ENCODE results near the gene EEF1A2. TPM values are rescaled to one million over a fixed set of nuclear protein-coding genes. Genes with fewer than 3 reads are reported as not detected.
A peak's percentile ranks its signal among the peaks of the same experiment; 100 is the strongest.

The EEF1A2 gene
- polyA plus RNA-seq, 1 donor from 2014 or later: not detected

DNA sequence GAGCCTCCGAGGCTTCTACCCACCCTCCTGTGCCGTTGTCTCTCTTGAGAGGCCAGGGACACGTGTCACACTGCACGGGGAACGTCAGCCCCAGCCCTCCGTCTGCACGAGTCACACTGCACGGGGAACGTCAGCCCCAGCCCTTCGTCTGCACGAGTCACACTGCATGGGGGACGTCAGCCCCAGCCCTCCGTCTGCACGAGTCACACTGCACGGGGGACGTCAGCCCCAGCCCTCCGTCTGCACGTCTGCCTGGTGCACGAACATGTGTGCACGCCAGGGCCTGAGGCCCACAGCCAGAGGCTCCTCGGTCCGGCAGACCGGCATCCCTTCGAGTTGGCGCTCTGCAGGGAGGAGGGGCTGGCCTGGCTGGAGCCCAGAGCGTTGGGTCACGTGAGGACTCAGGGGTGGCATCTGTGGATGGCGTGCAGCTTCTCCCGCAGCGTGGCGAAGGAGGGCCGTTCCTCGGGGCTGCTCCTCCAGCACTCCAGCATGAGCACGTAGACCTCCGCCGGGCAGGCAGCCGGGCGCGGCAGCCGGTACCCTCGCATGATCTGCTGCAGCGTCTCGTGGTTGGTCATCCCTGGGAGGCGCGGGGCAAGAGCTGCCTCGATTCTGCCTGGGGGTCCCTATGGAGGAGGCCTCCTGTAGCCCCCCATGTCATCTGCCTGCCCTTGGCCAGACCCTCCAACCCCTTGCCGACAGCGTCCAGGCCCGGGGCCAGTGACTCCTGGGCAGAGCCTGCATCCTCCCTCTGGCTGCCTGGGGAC is 41.7 kb upstream of the EEF1A2 start:
- Mint-ChIP-seq H3K27ac (peak overlapping the region; percentile 53 to 77 (median 59)), H3K4me3 (no peak overlapping the region), H3K4me1 (peaks cover 4 to 22% (median 19%) of the 10 kb centered on the region in 3 donors), H3K27me3 (peaks cover 4% of the 10 kb centered on the region), H3K36me3 (peaks cover 3% of the 10 kb centered on the region), H3K9me3 (no peaks in the 10 kb centered on the region)

DNA sequence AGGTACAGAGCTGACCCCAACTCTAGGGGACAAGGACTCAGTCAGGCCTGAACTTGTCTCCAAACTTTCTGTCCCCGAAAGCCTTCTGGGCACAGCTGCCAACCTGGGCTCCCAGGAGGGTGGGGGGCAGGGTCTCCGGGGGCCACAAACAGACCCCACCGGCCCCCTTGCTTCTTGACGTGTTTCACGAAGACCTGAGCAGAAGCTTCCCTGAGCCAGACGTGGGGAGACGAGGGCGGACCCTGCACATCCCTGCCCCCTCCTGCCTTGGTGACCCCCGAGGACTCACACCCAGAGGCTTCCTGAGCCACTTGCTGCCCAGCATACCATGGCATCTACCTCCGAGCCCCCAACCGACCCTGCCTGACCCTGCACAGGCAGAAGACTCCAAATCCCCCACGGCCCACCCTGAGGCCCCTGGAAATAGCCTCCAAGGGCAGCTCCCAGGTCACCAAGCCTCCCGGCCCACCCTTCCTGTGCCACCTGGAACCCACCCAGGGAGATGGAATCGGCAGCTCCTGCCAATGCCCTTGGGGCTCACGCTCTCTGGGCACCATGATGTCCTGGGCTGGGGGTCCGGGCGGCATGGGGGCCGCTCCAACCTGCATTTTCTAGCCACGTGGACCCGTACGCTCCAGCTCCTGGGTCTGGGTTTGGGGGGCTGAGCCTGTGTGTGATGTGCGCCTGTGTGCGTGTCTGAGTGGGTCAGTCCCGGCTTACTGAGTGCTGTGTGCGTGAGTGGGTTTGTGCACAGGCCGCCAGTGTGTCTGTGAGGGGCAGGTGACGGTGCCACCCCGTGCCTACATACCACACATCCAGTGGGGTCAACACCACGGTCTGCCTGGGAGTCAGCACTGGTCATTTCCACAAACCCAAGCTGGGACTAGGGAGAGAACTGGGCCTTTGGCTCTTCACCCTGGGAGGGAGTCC is 40.8 kb upstream of the EEF1A2 start:
- Mint-ChIP-seq H3K4me1 (peaks cover 0 to 16% (median 14%) of the 10 kb centered on the region in 3 donors), H3K4me3 (no peak overlapping the region), H3K9me3 (no peaks in the 10 kb centered on the region), H3K27me3 (peaks cover 4% of the 10 kb centered on the region), H3K36me3 (peaks cover 4% of the 10 kb centered on the region), H3K27ac (peak overlapping the region in 2 of 3 donors; percentile 35 to 53)

DNA sequence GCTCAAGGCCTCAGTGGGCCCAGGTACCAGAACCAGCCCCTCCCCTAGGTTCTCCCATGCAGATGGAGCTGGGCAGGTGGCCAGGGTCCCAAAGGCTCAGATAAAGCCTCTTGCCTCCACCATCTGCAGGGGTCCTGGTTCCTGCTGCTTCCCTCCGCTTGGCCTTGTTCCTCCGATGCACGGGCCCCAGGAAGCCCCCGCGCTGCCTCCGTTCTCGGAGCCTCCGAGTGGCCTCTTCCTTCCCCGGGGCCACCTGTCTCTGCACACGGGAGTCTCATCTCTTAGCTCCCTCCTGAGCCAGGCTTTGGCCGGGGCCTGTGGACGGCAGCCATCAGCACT is 40.2 kb upstream of the EEF1A2 start:
- peaks cover 0 to 16% (median 11%) of the 10 kb centered on the region in 3 donors for H3K4me1 Mint-ChIP-seq
- H3K27ac Mint-ChIP-seq: peak overlapping the region in 2 of 3 donors; percentile 35 to 45
- no peak overlapping the region for H3K4me3 Mint-ChIP-seq
- peaks cover 4% of the 10 kb centered on the region for H3K27me3 Mint-ChIP-seq
- peaks cover 4% of the 10 kb centered on the region for H3K36me3 Mint-ChIP-seq
- no peaks in the 10 kb centered on the region for H3K9me3 Mint-ChIP-seq

DNA sequence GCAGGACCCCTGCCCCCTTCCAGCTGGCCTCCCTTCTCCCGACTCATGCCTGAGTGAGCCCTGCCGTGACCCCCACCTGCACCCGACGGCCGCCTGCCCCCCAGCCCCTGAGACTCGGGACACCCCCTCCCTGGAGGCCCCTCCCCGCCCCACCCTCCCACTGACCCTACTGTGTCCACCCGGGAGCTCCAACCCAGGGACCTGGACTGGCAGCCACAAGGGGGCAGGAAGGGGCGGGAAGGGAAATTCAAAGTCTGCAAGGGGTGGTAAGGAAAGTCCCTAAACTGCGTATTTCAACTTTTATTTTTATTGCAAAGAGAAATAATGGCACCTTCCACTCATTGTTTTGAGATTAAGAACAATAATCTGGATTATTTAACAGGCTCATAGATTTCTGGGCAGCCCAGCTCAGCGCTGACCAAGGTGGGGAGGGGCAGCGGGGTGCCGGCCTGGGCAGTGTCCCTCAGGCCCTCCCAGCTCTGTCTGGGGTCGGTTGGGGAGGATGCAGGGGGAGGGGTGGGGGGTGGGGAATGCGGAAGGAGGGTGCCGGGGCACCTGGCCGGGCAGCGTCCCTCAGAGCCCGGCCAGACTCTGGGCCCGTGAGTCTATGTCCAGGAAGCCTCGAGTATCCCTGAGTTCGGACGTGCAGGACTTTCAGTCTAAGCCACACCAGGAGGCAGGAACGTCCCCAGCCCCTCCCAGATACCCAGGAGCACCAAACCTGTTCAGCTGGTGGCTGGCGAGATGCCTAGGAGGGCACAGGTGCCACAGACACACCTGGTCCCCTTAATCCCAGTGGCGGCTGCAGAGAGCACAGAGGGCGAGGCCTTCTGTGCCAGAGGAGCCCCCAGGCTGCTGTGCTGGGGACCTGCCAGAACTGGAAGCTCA is 39.6 kb upstream of the EEF1A2 start:
- peak overlapping the region; percentile 58 to 92 (median 82) for H3K4me3 Mint-ChIP-seq
- H3K27ac Mint-ChIP-seq: peak overlapping the region; percentile 77 to 89 (median 80)
- H3K27me3 Mint-ChIP-seq: peaks cover 1% of the 10 kb centered on the region
- no peaks in the 10 kb centered on the region for H3K9me3 Mint-ChIP-seq
- peaks cover 1% of the 10 kb centered on the region for H3K36me3 Mint-ChIP-seq
- peaks cover 0 to 11% (median 7%) of the 10 kb centered on the region in 3 donors for H3K4me1 Mint-ChIP-seq

DNA sequence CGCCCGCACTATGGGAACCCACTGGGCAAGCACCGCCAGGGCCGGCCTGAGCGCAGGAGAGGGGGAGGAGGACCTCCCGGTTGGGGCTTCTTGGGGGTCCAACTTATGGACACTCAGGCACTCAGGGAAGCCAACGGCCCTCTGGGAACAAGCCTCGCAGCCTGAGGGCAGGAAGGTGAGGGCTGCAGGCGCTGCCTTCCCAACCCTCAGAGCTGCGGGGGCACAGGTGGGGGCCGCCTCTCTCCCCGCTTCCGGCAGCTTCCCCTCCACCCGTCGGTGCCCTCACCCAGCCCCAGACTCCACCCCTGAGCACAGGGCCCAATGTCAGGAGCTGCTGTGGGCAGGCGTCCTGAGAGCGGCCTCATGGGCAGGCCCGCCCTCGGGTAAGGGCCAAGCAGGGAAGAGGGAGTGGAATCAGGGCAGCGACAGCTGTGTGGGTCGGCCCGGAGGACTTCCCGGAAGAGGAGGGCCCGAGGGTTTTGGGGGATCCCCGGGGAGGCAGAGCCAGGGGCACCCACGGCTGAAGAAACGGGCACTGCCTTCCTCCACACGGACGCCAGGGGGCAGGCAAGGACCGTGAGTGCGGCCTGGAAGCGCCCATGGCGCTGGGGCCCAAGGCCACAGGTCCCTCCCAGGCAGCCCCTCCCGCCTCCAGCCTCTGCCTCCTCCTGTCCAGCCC is 38.8 kb upstream of the EEF1A2 start:
- Mint-ChIP-seq H3K27me3 (peaks cover under 1% of the 10 kb centered on the region), H3K4me1 (peaks cover 0 to 10% (median 7%) of the 10 kb centered on the region in 3 donors), H3K9me3 (no peaks in the 10 kb centered on the region), H3K27ac (peak overlapping the region; percentile 39 to 89 (median 77)), H3K4me3 (peak overlapping the region; percentile 58 to 92 (median 82)), H3K36me3 (peaks cover 1% of the 10 kb centered on the region)

DNA sequence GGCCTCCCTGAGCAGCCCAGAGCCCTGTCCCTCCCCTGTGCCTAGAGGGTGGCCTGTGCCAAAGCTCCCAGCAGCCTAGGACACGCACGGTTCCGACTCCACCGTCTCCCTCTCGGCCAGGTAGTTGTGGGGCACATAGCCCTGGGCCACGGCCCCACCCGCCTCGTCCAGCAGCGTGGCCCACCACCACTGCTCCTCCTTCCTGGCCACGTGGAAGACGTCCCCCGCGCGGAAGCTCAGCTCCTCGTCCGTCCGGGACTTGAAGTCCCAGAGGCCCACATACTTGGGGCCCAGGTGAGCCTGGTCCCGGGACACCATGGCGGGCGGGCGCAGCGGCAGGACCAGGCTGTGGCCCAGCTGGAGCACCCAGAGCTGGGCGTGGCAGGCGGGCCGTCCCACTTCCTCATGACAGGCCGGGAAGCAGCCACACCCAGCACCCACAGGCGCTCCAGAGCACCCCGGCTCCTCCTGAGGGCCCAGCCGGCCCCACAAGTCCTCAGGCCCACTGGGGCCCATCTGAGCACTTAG is 38.2 kb upstream of the EEF1A2 start, which contains the start of gene PTK6:
TSS of gene PTK6 (minus strand) at position 380 of the 528 bp plus-strand sequence. CDS start at position 318, 62 bp downstream.
- Mint-ChIP-seq H3K4me1 (peaks cover 2 to 7% (median 4%) of the 10 kb centered on the region in 3 donors), H3K36me3 (peaks cover 1% of the 10 kb centered on the region), H3K4me3 (peak within 1 kb of the TSS; percentile 58 to 92 (median 82)), H3K27me3 (no peaks in the 10 kb centered on the region), H3K9me3 (no peaks in the 10 kb centered on the region), H3K27ac (peak within 1 kb of the TSS; percentile 39 to 89 (median 77))

DNA sequence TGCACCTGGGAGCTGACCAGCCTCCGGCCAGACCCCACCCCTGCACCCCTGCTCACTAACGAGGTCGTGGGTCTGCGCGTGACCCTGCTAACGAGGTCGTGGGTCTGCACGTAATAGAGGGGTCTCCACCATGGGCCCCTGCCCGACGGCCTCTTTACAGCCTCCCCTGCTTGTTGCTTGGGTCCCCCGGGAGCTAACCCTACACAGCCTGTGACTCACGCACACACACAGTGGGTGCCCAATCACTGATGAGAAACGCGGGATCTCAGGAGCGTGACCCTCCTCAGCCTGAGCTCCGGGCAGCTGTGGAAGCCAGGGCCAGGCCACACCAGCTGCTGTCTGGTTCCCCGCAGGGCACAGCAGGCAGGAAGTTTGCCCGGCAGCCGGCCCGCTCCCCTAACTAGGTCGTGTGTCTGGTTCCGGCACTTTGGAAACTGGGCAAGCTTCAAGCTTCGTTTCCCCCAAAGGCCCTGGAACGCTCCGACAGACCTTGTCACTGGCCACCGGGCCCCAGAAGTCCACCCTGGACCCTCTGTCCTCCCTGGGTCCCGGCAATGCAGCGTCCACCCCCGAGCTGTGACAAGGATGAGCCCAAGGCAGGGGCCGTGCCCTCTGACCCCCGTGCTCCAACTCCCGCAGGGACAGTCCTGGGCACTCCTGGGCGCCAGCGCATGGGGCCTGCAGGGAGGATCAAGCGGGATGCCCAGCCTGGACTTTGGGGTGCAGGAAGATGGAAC is 37.5 kb upstream of the EEF1A2 start:
- peak overlapping the region in 1 of 3 donors; percentile 89 for H3K27ac Mint-ChIP-seq
- peaks cover 2 to 10% (median 5%) of the 10 kb centered on the region in 3 donors for H3K4me1 Mint-ChIP-seq
- no peaks in the 10 kb centered on the region for H3K9me3 Mint-ChIP-seq
- peak overlapping the region in 2 of 4 donors; percentile 58 to 87 for H3K4me3 Mint-ChIP-seq
- peaks cover 1% of the 10 kb centered on the region for H3K36me3 Mint-ChIP-seq
- H3K27me3 Mint-ChIP-seq: no peaks in the 10 kb centered on the region

DNA sequence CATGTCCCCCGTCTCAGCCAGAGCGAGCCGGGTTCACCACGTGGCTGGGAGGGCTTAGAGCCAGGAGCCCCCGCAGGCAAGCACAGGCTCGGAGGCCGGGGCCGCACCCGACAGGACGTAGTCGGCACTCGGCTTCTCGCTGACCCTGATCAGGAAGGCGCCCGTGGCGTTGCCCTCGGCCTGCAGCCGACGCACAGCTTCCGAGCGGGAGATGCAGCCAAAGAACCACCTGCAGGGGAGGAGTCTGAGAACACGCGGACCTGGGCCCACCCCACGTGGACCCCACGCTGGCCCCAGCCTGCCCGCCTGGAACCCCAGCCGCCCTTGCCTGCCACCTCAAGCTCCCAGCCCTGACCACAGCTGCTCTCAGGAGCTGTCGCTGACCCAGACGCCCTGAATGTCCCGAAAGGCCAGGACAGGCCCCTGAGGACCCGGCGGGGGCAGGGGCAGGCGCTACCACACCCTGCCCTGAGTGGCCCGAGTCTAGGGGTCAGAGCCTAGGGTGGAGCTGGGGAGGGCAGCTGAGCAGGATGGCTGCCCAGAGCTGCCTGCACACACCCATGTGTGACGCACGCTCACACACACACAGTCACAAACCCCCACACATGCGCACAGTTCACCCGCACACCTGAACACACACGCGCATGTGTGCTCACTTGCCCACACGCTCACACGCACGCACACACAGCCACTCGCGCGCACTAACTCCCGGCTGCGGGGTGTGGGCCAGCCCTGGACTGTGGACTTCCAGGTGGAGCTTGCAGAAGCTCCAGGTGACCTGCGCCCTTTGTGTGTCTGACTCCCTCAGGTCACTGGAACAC is 36.2 kb upstream of the EEF1A2 start:
- Mint-ChIP-seq H3K4me1 (peaks cover 2 to 10% (median 5%) of the 10 kb centered on the region in 3 donors), H3K27ac (no peak overlapping the region), H3K4me3 (no peak overlapping the region), H3K36me3 (peaks cover 1% of the 10 kb centered on the region), H3K9me3 (no peaks in the 10 kb centered on the region), H3K27me3 (no peaks in the 10 kb centered on the region)

DNA sequence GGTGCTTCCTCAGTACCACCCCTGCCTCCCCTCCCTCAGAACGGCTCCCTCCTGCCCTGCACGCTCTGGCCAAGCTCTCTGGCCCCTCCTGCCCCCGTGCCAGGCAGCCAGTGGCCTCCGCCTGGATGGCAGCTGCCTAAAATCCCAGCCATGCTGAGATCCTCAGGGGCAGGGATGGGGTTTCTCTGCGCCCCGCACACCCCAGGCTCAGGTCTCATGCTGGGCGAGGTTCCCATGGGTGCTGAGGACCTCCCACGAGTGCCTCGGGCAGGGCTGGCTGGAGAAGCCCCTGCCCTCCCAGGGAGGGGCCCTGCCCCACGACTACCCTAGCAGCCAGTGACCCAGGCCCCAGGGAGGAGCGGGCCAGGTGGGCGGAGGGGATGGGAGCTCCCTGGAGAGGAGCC is 35.5 kb upstream of the EEF1A2 start:
- Mint-ChIP-seq H3K4me3 (no peak overlapping the region), H3K27me3 (no peaks in the 10 kb centered on the region), H3K36me3 (peaks cover 1% of the 10 kb centered on the region), H3K9me3 (no peaks in the 10 kb centered on the region), H3K27ac (no peak overlapping the region), H3K4me1 (peaks cover 2 to 10% (median 5%) of the 10 kb centered on the region in 3 donors)

DNA sequence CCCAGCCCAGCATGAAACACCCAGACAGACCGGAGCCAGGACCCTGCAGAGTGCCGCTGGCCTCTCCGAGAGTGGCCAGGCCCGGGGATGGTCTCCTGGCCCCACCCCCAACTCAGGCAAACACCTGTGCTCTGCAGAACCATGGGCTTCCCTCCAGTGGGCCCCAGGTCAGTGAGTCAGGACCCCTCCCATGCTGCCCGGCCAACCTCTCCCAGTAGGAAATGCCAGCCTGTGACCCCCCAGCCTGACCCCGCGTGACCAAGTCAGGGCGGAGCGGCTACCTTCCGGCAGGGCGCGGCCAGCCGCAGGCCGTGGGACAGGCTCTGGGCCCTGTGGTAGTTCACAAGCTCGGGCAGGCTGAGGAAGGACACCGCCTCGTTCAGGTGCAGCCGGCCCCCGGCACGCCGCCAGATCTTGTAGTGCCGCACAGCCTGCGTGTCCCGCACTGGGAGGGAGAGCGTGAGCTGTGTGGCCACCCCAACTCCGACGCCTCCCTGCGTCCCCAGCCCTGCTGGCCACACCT is 35.0 kb upstream of the EEF1A2 start:
- H3K36me3 Mint-ChIP-seq: peaks cover 1% of the 10 kb centered on the region
- peaks cover 2 to 13% (median 8%) of the 10 kb centered on the region in 3 donors for H3K4me1 Mint-ChIP-seq
- H3K9me3 Mint-ChIP-seq: no peaks in the 10 kb centered on the region
- no peak overlapping the region for H3K27ac Mint-ChIP-seq
- H3K4me3 Mint-ChIP-seq: no peak overlapping the region
- H3K27me3 Mint-ChIP-seq: peaks cover 2% of the 10 kb centered on the region

DNA sequence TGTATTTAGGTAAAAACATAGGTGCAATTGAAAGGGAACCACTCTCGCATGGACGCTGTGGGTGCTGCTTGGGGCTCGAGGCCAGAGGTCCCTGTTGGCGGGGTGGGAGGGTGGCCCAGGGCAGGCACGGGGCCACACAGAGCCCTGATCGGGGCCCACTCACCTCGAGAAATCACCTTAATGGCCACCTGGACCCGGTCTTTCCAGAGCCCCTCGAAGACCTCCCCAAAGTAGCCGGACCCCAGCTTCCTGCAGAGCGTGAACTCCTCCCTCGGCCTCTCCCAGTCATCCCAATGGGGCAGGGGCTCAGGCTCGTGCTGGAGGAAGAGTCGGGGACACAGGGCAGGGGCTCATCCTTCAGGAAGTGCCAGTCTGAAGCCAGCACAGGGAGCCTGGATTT is 34.5 kb upstream of the EEF1A2 start:
- H3K36me3 Mint-ChIP-seq: peaks cover 1% of the 10 kb centered on the region
- no peak overlapping the region for H3K27ac Mint-ChIP-seq
- H3K4me3 Mint-ChIP-seq: no peak overlapping the region
- peaks cover 6% of the 10 kb centered on the region for H3K27me3 Mint-ChIP-seq
- no peaks in the 10 kb centered on the region for H3K9me3 Mint-ChIP-seq
- H3K4me1 Mint-ChIP-seq: peaks cover 7 to 16% (median 12%) of the 10 kb centered on the region in 3 donors

DNA sequence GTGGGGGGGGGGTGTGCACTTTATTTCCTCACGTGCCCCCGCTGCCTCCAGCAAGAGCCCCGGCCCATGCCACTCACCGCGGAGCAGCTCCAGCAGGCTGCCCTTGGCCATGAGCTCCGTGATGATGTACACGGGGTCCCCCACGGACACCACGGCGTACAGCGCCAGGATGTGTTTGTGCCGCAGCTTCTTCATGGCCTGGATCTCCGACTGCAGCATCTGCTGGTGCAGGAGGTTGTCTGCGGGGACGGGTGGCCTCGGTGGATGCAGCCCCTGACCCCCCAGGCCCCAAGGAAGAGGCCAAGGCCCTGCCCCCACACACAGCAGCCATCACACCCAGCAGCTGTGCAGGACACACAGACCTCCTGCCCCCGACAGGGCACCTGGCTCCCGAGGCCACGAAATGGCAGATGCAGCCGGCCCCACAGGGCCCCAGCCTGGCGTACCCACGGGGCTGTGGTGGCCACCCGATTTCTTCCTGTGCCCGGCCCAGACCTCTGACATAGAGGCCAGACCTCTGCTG is 33.6 kb upstream of the EEF1A2 start:
- peak overlapping the region in 1 of 3 donors; percentile 6 for H3K27ac Mint-ChIP-seq
- H3K9me3 Mint-ChIP-seq: no peaks in the 10 kb centered on the region
- H3K4me1 Mint-ChIP-seq: peaks cover 5 to 21% (median 20%) of the 10 kb centered on the region in 3 donors
- peak overlapping the region in 1 of 4 donors; percentile 35 for H3K4me3 Mint-ChIP-seq
- peaks cover 1% of the 10 kb centered on the region for H3K36me3 Mint-ChIP-seq
- H3K27me3 Mint-ChIP-seq: peaks cover 6% of the 10 kb centered on the region
